HEK293 (cell line): Measurements from ENCODE around the gene CXCL12.

ENCODE experiments used
- ZNF354C ChIP-seq: fragments of 450-650 bp; formaldehyde crosslinking; IDR thresholded peaks from 2 replicates; pipeline ENCODE4 v1.5.1; 2016; ENCODE audit warnings: missing biosample characterization, missing genetic modification characterization, low read depth, borderline replicate concordance
- ZNF426 ChIP-seq: fragments of 450-650 bp; formaldehyde crosslinking; IDR thresholded peaks from 2 replicates; pipeline ENCODE4 v1.5.1; 2017; ENCODE audit warnings: missing biosample characterization, missing genetic modification characterization, mild to moderate bottlenecking, inconsistent platforms, moderate library complexity
- TF ChIP-seq, protein P1 (sequence below): fragments of 450-650 bp; formaldehyde crosslinking; IDR thresholded peaks from 2 replicates; pipeline ENCODE4 v1.5.1; 2016; ENCODE audit warnings: missing biosample characterization, missing genetic modification characterization

- TF ChIP-seq ZNF426 (no peak), ZNF354C (tag by site-specific recombination) (no peak)
- TF ChIP-seq, protein P1, sequence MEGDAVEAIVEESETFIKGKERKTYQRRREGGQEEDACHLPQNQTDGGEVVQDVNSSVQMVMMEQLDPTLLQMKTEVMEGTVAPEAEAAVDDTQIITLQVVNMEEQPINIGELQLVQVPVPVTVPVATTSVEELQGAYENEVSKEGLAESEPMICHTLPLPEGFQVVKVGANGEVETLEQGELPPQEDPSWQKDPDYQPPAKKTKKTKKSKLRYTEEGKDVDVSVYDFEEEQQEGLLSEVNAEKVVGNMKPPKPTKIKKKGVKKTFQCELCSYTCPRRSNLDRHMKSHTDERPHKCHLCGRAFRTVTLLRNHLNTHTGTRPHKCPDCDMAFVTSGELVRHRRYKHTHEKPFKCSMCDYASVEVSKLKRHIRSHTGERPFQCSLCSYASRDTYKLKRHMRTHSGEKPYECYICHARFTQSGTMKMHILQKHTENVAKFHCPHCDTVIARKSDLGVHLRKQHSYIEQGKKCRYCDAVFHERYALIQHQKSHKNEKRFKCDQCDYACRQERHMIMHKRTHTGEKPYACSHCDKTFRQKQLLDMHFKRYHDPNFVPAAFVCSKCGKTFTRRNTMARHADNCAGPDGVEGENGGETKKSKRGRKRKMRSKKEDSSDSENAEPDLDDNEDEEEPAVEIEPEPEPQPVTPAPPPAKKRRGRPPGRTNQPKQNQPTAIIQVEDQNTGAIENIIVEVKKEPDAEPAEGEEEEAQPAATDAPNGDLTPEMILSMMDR (tag by site-specific recombination), result no peak
Measured at GRCh38 chr10:44383749-44384600, 922 bp downstream of the CXCL12 start.
